MM.1S (cell line): ENCODE measurements around the gene SHMT1.

Source experiments
- CTCF ChIP-seq: fragments of 300-600 bp; sonication (generic); IDR thresholded peaks from 2 replicates; pipeline ENCODE4 v1.5.1; 2016; ENCODE audit warnings: antibody characterized with exemption, low read length, mixed read lengths
- EZH2 ChIP-seq: fragments of 300-600 bp; sonication (generic); optimal IDR thresholded peaks from 2 replicates; pipeline ENCODE3; 2017; ENCODE audit warnings: low read depth, mild to moderate bottlenecking, antibody characterized with exemption, low read length, mixed read lengths

- TF ChIP-seq CTCF (no peak), EZH2 (no peak)
Measured at GRCh38 chr17:18380471-18381157, 17.3 kb upstream of the SHMT1 start.
